Measurements from ENCODE around the gene GSTCD.

The GSTCD gene

GRCh38 chr4:105797225-105797624, 88.6 kb downstream of the GSTCD start:
- no peak for TF ChIP-seq CTCF (IDR thresholded peaks at IDR 0.05; ENCODE audit: low read depth, low read length)
- no peak overlapping the region for H3K4me3 ChIP-seq (ENCODE audit: low read depth, low read length)
- in situ Hi-C loops (cut with HindIII; ENCODE audit: low sequenced_read_pairs) = no loop called here
- no peak for DNase-seq (ENCODE audit: low read depth, low spot score)

DNA sequence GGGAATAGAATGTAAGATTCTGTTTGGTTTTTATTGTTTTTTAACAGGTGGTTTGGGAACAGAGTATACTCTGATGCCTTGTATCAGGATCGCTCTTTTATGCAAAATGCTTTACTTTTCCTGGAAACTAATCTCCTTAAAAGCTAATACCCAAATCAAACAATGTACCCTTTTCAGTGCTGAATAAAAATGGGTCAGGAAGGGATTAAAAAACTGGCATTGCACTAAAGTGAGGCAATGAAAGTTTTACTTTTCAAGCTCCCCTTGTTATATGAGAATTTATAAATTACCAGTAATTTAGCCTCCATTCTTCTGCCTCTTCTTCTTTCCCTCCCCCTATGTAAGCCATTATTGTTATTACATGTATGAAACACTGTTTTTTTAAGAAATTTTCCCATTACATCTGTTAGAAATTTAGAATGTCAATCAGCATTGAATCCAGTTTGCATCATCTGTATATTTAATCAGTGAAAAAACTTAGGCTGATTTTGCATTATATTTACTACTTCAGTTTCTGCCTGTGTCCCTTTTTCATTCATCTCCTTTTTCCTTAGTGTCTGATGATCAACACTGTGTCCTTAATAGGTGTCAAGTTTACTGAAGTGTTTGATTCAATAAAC, 97.0 kb downstream of the GSTCD start:
- in situ Hi-C loops (cut with HindIII; ENCODE audit: low sequenced_read_pairs) = no loop called here
- no peak for DNase-seq (ENCODE audit: low read depth, low spot score)
- no peak overlapping the region for H3K4me3 ChIP-seq (ENCODE audit: low read depth, low read length)
- no peak for TF ChIP-seq CTCF (IDR thresholded peaks at IDR 0.05; ENCODE audit: low read depth, low read length)

DNA sequence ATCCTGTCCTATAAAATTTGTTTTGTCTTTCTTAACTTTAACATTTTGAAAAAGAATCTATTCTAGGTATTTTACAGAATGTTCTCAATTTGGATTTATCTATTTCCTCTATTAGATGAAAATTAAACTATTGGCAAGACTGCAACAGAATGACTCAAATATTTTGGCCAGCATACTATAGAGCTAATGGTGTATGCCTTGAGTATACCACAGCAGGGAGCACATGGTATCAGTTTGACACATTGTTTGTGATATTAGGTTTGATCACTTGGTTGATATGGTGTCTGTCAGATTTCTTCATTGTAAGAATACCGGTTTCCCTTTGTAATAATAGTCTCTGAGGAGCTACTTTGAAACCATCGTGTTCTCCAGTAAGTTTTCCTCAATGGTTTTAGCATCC, 98.9 kb downstream of the GSTCD start:
- TF ChIP-seq CTCF (IDR thresholded peaks at IDR 0.05; ENCODE audit: low read depth, low read length) = no peak
- H3K4me3 ChIP-seq (ENCODE audit: low read depth, low read length) = no peak overlapping the region
- DNase-seq (ENCODE audit: low read depth, low spot score) = peak; percentile 39
- in situ Hi-C loops (cut with HindIII; ENCODE audit: low sequenced_read_pairs) = no loop called here

- no peak overlapping the region for H3K4me3 ChIP-seq (ENCODE audit: low read depth, low read length)
- no peak for TF ChIP-seq CTCF (IDR thresholded peaks at IDR 0.05; ENCODE audit: low read depth, low read length)
- DNase-seq (ENCODE audit: low read depth, low spot score) = no peak
- in situ Hi-C loops (cut with HindIII; ENCODE audit: low sequenced_read_pairs) = no loop called here
These were observed 99.6 kb downstream of the GSTCD start for GRCh38 chr4:105808030-105808749.

DNA sequence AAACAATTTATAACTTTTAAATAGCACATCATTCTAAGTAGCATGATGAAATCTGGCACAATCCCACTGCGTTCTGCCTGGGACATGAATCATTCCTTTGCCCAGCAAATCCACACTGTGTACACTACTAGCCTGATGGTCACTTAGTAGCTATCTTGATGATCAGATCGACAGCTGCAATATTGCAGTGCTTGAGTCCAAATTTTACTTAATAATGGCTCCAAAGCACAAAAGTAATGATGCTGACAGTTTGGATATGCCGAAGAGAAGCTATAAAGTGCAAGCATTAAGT, 100.1 kb downstream of the GSTCD start:
- H3K4me3 ChIP-seq (ENCODE audit: low read depth, low read length) = no peak overlapping the region
- in situ Hi-C loops (cut with HindIII; ENCODE audit: low sequenced_read_pairs) = no loop called here
- DNase-seq (ENCODE audit: low read depth, low spot score) = peak; percentile 67
- TF ChIP-seq CTCF (IDR thresholded peaks at IDR 0.05; ENCODE audit: low read depth, low read length) = no peak

GRCh38 chr4:105815701-105816100, 107.1 kb downstream of the GSTCD start:
- DNase-seq (ENCODE audit: low read depth, low spot score) = no peak
- in situ Hi-C loops (cut with HindIII; ENCODE audit: low sequenced_read_pairs) = no loop called here
- no peak for TF ChIP-seq CTCF (IDR thresholded peaks at IDR 0.05; ENCODE audit: low read depth, low read length)
- H3K4me3 ChIP-seq (ENCODE audit: low read depth, low read length) = no peak overlapping the region

Data from astrocyte of the spinal cord (primary cell).